ENCODE results near the gene VEZF1. TPM values are rescaled to one million over a fixed set of nuclear protein-coding genes. Genes with fewer than 3 reads are reported as not detected.

The VEZF1 gene
- total RNA-seq, 2 experiments from 2014 or later = 54.0 to 57.8 TPM

DNA sequence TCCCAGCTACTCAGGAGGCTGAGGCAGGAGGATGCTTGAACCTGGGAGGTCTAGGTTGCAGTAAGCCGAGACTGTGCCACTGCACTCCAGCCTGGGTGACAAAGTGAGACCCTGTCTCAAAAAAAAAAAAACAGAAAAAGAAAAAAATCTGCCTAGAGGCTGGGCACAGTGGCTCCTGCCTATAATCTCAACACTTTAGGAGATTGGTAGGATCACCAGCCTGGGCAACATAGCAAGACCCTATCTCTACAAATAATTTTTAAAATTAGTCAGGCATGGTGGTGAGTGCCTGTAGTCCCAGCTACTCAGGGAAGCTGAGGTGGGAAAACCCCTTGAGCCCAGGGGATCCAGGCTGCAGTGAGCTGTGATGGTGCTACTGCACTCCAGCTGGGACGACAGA lies 50.6 kb downstream of the VEZF1 start:
- H3K36me3 Mint-ChIP-seq = no peaks in the 10 kb centered on the region
- no peak overlapping the region for H3K4me3 Mint-ChIP-seq
- H3K9me3 Mint-ChIP-seq = no peaks in the 10 kb centered on the region
- POLR2A ChIA-PET = no interaction called here
- ATAC-seq (ENCODE audit: low read depth) = no peak
- no peak overlapping the region for H3K27ac Mint-ChIP-seq
- peaks cover 9% of the 10 kb centered on the region for H3K4me1 Mint-ChIP-seq
- DNase-seq = no peak
- peaks cover 35% of the 10 kb centered on the region for H3K27me3 Mint-ChIP-seq

DNA sequence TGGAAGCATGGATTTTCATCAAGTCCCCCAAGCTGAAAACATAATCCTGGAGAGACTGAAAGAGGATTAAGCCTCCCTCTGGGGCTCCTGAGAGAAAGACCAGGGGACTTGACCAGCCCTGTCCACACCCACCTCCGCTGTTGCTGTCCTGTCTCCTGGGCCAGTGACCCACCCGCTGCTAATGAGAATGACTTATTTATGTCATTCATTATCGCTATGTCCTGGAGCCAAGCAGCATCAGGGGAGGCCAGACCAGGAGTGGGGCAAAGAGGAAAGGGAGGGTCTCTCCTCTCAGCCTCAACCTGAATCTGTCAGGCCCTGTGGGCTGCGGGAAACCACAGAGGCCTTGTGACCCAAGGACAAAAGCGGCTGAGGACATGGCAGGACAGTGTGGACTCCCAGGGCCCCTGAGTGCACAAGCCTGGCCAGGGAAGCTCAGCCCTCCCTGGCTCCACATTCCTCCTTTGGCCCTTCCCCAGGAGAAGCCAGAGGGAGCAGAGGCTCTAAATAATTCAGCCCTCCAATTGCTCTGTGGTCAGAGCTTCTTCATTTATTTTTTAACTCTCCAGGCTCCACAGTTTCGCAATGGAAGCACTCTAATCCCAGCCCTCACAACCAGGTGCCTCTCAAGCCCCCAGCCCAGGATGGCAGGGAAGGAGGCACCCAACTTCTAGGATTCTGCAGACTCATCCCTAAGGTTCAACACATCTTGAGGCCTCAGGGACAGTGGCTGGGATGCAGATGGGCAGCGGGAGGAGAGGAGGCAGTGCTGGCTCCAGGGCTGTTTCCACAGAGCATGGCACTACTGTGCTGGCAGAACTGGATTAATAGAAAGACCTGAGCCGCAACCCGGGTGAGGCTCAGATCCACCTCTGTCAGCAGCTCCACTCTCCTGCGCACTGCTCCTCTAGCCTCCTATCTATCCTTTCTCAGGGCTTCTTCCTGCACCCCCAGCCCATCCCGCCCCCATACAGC lies 51.9 kb downstream of the VEZF1 start:
- Mint-ChIP-seq H3K36me3 (no peaks in the 10 kb centered on the region), H3K27me3 (peaks cover 31% of the 10 kb centered on the region), H3K9me3 (no peaks in the 10 kb centered on the region), H3K4me3 (no peak overlapping the region), H3K27ac (no peak overlapping the region), H3K4me1 (peaks cover 6% of the 10 kb centered on the region)
- ATAC-seq (ENCODE audit: low read depth) = no peak
- POLR2A ChIA-PET = no interaction called here
- no peak for DNase-seq

DNA sequence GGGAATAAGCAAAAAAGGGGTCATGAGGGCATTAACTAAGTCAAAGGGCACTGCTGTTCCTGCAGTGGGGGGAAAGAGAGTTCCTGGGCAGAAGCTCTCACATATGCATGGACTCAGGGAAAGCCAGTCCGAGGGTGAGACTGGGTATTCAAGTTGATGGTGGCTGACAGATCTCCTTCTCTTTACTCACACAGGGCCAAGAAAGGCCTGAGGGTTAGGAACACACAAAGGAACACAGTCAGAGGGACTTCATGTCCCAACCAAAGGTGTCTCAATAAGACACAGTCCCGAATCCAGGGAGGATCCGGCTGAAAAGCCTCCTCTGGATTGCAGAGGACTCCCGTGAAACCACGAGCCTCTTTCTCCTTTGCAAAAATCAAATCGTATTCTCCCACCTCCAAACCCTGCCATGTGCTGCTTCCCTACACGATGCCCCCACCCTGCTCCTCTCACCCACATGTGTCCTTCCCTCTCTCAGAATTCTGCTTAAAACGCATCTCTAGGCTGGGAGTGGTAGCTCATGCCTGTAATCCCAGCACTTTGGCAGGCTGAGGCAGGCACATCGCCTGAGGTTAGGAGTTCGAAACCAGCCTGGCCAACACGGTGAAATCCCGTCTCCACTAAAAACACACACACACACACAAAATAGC lies 56.4 kb downstream of the VEZF1 start:
- DNase-seq (no peak), ATAC-seq (ENCODE audit: low read depth) (no peak)
- Mint-ChIP-seq H3K27ac (no peak overlapping the region), H3K4me3 (no peak overlapping the region), H3K9me3 (no peaks in the 10 kb centered on the region), H3K36me3 (no peaks in the 10 kb centered on the region), H3K27me3 (peaks cover 29% of the 10 kb centered on the region), H3K4me1 (no peaks in the 10 kb centered on the region)
- POLR2A ChIA-PET = no interaction called here

- POLR2A ChIA-PET = no interaction called here
- Mint-ChIP-seq H3K27me3 (peaks cover 32% of the 10 kb centered on the region), H3K4me1 (no peaks in the 10 kb centered on the region), H3K9me3 (no peaks in the 10 kb centered on the region), H3K4me3 (no peak overlapping the region), H3K36me3 (no peaks in the 10 kb centered on the region), H3K27ac (no peak overlapping the region)
- ATAC-seq (ENCODE audit: low read depth) (no peak), DNase-seq (no peak)
Observed at GRCh38 chr17:57930239-57930638, 57.8 kb downstream of the VEZF1 start.

DNA sequence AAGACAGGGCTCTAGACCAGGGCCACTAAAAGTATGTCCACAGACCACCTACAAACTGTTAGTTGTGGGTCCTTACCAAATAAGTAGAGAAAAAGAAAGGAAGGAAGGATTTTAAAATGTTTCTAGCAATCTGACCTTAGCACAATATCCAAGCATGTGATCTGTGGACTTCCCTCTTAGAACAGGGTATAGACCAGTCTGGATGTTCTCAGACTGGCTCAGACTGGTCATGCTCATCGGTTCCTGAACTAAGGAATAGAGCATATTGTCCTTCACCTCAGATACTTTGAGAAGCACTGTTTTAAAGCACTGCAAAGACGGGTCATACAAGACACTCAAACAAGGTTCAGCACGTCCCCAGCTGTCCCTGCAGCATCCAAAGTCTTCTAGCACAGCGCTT lies 58.7 kb downstream of the VEZF1 start:
- H3K4me3 Mint-ChIP-seq = no peak overlapping the region
- H3K27ac Mint-ChIP-seq = no peak overlapping the region
- no peaks in the 10 kb centered on the region for H3K36me3 Mint-ChIP-seq
- H3K4me1 Mint-ChIP-seq = peaks cover 4% of the 10 kb centered on the region
- ATAC-seq (ENCODE audit: low read depth) (no peak), DNase-seq (no peak)
- no peaks in the 10 kb centered on the region for H3K9me3 Mint-ChIP-seq
- peaks cover 34% of the 10 kb centered on the region for H3K27me3 Mint-ChIP-seq
- POLR2A ChIA-PET = no interaction called here

DNA sequence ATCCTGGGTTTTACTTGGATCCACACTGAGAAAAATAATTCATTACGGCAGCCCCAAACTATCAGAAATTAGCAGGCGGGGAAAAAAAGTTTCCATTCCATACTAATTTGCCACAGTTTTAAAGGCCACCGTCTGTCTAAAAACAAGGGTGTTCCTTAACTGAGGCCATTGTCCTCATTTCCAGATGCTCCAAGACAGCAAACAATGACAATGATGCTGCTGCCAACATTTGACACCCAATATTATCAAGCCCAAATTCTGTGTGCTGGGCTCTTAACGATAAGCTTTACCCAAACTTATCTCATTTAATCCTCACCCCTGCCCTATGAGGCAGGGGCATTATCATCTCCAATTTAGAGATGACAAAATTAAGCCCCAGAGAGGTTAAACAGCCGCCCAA lies 59.1 kb downstream of the VEZF1 start:
- peaks cover 34% of the 10 kb centered on the region for H3K27me3 Mint-ChIP-seq

GRCh38 chr17:57927048-57927723 lies 60.9 kb downstream of the VEZF1 start:
- H3K27ac Mint-ChIP-seq = no peak overlapping the region
- no peak overlapping the region for H3K4me3 Mint-ChIP-seq
- ATAC-seq (ENCODE audit: low read depth) (no peak), DNase-seq (no peak)
- POLR2A ChIA-PET = no interaction called here
- peaks cover 11% of the 10 kb centered on the region for H3K4me1 Mint-ChIP-seq
- H3K9me3 Mint-ChIP-seq = peaks cover 2% of the 10 kb centered on the region
- peaks cover 34% of the 10 kb centered on the region for H3K27me3 Mint-ChIP-seq
- H3K36me3 Mint-ChIP-seq = no peaks in the 10 kb centered on the region

More for the DNA sequence above, 59.1 kb downstream of the VEZF1 start:
- Mint-ChIP-seq H3K27ac (no peak overlapping the region), H3K9me3 (no peaks in the 10 kb centered on the region), H3K4me1 (peaks cover 4% of the 10 kb centered on the region), H3K4me3 (no peak overlapping the region), H3K36me3 (no peaks in the 10 kb centered on the region)
- ATAC-seq (ENCODE audit: low read depth) (no peak), DNase-seq (no peak)
- POLR2A ChIA-PET = no interaction called here

GRCh38 chr17:57926723-57927047 lies 61.4 kb downstream of the VEZF1 start:
- Mint-ChIP-seq H3K4me3 (no peak overlapping the region), H3K4me1 (peaks cover 11% of the 10 kb centered on the region), H3K27ac (no peak overlapping the region), H3K27me3 (peaks cover 39% of the 10 kb centered on the region), H3K9me3 (peaks cover 2% of the 10 kb centered on the region), H3K36me3 (no peaks in the 10 kb centered on the region)
- ATAC-seq (ENCODE audit: low read depth) = no peak
- DNase-seq = no peak
- POLR2A ChIA-PET = no interaction called here

DNA sequence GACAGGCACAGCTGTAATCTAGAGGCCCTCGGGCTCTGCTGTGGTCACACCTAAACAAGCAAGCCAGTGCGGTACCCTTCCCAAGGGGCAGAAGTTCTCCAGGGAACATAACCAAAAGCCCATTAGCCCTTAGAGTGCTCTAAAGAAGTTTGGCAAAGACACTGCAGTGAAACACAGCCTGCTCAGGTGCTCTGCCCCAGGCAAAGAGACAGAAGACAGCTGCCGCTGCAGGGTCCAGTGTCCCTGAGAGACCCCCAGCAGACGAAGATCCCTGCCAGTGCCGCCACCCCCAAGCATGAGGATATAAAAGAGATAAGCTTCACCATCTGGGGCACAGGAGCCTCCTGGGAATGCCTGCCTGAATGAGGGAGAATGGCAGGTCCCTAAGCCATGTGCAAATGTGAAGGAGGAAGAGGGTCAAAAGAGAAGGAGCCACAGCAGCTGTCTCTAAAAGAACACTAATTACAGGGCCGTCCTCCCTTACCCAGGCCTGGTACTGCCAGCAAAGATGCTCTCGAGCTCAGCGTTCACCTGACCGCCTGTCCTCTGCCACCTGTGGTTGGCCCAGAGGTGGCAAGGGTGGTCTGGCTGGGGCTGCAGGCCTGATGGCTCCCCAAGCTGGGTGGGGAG lies 62.6 kb downstream of the VEZF1 start:
- ATAC-seq (ENCODE audit: low read depth) = no peak
- DNase-seq = no peak
- POLR2A ChIA-PET = interaction anchor here (0.6 kb wide), 1 partner anchor 767 kb away, joined by 3 read pairs; no protein-coding TSS in a partner anchor
- Mint-ChIP-seq H3K4me3 (no peak overlapping the region), H3K4me1 (peaks cover 13% of the 10 kb centered on the region), H3K9me3 (peaks cover 2% of the 10 kb centered on the region), H3K27me3 (peaks cover 38% of the 10 kb centered on the region), H3K27ac (no peak overlapping the region), H3K36me3 (no peaks in the 10 kb centered on the region)

DNA sequence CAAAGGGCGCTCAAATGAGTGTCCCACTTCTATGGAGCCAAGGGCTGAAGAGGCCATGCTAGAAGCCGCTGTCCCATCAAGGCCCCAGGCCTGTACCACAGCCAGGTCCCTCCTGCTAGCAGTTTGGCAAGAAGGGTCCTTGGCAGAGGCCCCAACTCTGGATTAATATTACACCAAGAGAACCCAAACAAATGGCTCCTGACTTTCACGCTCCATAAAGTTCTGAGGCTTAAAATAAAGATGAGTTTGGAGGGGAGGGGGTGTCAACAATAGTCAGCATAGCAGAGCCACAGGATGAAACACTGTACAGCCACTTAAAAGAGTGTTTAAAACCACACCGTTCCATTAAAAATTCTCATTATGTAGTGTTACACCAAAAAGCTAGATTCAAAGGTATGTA lies 63.4 kb downstream of the VEZF1 start:
- peaks cover 13% of the 10 kb centered on the region for H3K4me1 Mint-ChIP-seq
- H3K4me3 Mint-ChIP-seq = no peak overlapping the region
- POLR2A ChIA-PET = interaction anchor here (0.6 kb wide), 1 partner anchor 768 kb away, joined by 3 read pairs; no protein-coding TSS in a partner anchor
- ATAC-seq (ENCODE audit: low read depth) (no peak), DNase-seq (no peak)
- peaks cover 2% of the 10 kb centered on the region for H3K9me3 Mint-ChIP-seq
- peaks cover 39% of the 10 kb centered on the region for H3K27me3 Mint-ChIP-seq
- no peak overlapping the region for H3K27ac Mint-ChIP-seq
- H3K36me3 Mint-ChIP-seq = no peaks in the 10 kb centered on the region

Other genes with a start within 250 kb of the VEZF1 start
- gene CCDC182, start 243.0 kb downstream of the VEZF1 start, total RNA-seq = not detected
- 10 to 100 TPM; 32.1 to 38.2 TPM for gene MRPS23, start 138.2 kb downstream of the VEZF1 start, total RNA-seq
- 1 to 10 TPM in 1 of 2 experiments, under 1 TPM in 1; 0.28 to 1.2 TPM for gene CUEDC1, start 32.8 kb downstream of the VEZF1 start, total RNA-seq
- gene SRSF1, start 19.0 kb upstream of the VEZF1 start, total RNA-seq = 100 to 1,000 TPM; 314 to 323 TPM
- 10 to 100 TPM; 29.5 to 31.3 TPM for gene DYNLL2, start 95.2 kb upstream of the VEZF1 start, total RNA-seq
- gene OR4D1, start 160.1 kb upstream of the VEZF1 start, total RNA-seq = under 1 TPM; 0.65 to 0.72 TPM
- not detected for gene OR4D2, start 178.7 kb upstream of the VEZF1 start, total RNA-seq
- not detected for gene EPX, start 204.5 kb upstream of the VEZF1 start, total RNA-seq
- 10 to 100 TPM; 23.0 to 26.5 TPM for gene MKS1, start 231.0 kb upstream of the VEZF1 start, total RNA-seq